Stomach (tissue), 4 donors: Measurements from ENCODE around the gene TPT1.

Experiments
- CTCF ChIP-seq, 7 experiments: fragments of 450-650 bp in 4 of 7; fragments of 200-600 bp in 3 of 7; sonication (generic) in 3 of 7; IDR thresholded peaks; one replicate each; pipeline ENCODE4 v1.5.1; 2016 to 2019; ENCODE audit warnings: antibody characterized with exemption in 7 of 7, control low read depth in 2 of 7, mild to moderate bottlenecking in 1 of 7
- POLR2A ChIP-seq, 4 donors: fragments of 450-650 bp; IDR thresholded peaks; one replicate each; pipeline ENCODE4 v1.6.1; 2016; ENCODE audit warnings: antibody characterized with exemption in 4 of 4, control low read depth in 2 of 4, mild to moderate bottlenecking in 1 of 4, moderate library complexity in 1 of 4

- no peak for TF ChIP-seq POLR2A (IDR thresholded peaks at IDR 0.05)
- TF ChIP-seq CTCF (IDR thresholded peaks at IDR 0.05), result no peak
Measured at GRCh38 chr13:45361596-45362206, 20.7 kb upstream of the TPT1 start.
